Measurements from ENCODE around the gene NCF2.

Gene NCF2

GRCh38 chr1:183548116-183548515 is 42.1 kb downstream of the NCF2 start:
- DNase-seq, result peak; percentile 8 to 14

- no peak for DNase-seq
Observed at GRCh38 chr1:183546427-183546826, 43.8 kb downstream of the NCF2 start.

- DNase-seq, result no peak
Observed at GRCh38 chr1:183544598-183545297, 45.5 kb downstream of the NCF2 start.

- peak; percentile 80 to 90 for DNase-seq
Observed at GRCh38 chr1:183543619-183544204, 46.5 kb downstream of the NCF2 start.

- DNase-seq, result no peak
Observed at GRCh38 chr1:183537405-183537804, 52.9 kb downstream of the NCF2 start.

- DNase-seq, result no peak
Observed at GRCh38 chr1:183533617-183534174, 56.6 kb downstream of the NCF2 start.

GRCh38 chr1:183528577-183528976 is 61.7 kb downstream of the NCF2 start:
- DNase-seq, result no peak

GRCh38 chr1:183522104-183522503 is 68.2 kb downstream of the NCF2 start:
- no peak for DNase-seq

GRCh38 chr1:183520379-183520778 is 69.9 kb downstream of the NCF2 start:
- DNase-seq, result no peak

- DNase-seq, result no peak
Observed at GRCh38 chr1:183517401-183517800, 72.9 kb downstream of the NCF2 start.

- no peak for DNase-seq
Observed at GRCh38 chr1:183516725-183517124, 73.5 kb downstream of the NCF2 start.

- DNase-seq, result no peak
Observed at GRCh38 chr1:183515002-183515689, 75.1 kb downstream of the NCF2 start.

- no peak for DNase-seq
Observed at GRCh38 chr1:183514235-183514634, 76.0 kb downstream of the NCF2 start.

- no peak for DNase-seq
Observed at GRCh38 chr1:183512450-183512849, 77.8 kb downstream of the NCF2 start.

GRCh38 chr1:183508694-183509093 is 81.6 kb downstream of the NCF2 start:
- no peak for DNase-seq

- no peak for DNase-seq
Observed at GRCh38 chr1:183506561-183506960, 83.7 kb downstream of the NCF2 start.
